ENCODE results near the gene LTO1. TPM values are rescaled to one million over a fixed set of nuclear protein-coding genes. Genes with fewer than 3 reads are reported as not detected.

LTO1 gene
- total RNA-seq, 1 experiment from 2014 or later = 37.5 TPM

DNA sequence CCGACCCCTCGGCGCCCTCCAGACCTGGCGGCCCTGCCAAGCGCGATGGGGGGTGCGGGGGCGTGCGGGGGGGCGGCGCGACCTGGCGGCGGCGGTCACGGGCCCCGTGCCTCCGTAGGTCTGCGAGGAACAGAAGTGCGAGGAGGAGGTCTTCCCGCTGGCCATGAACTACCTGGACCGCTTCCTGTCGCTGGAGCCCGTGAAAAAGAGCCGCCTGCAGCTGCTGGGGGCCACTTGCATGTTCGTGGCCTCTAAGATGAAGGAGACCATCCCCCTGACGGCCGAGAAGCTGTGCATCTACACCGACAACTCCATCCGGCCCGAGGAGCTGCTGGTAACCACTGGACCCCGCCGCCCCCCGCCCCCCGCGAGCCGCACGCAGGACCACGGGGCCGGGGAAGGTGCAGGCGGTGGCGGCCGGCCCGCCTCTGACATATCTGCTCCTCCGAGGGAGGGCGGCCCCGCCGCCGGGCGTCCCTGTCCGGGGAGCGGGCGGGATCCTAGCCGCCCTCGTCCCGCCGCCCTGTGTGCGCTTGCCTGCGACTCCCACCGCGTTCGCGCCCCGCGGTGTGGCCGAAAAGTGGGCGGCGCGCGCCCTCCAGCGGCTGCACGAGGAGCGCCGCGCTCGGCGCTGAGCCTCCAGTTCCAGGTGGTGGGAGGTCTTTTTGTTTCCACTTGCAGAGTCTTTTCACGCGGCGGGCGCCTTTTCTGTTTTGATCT lies 32.1 kb downstream of the LTO1 start:
- CTCF ChIA-PET = interaction anchor here (0.7 kb wide), 1 partner anchor 32 kb away, joined by 3 read pairs; no protein-coding TSS in a partner anchor
- intact Hi-C loops (cut with micrococcal nuclease) = loop anchor here (1.0 kb wide), 1 partner anchor 542 kb away; no protein-coding TSS in a partner anchor
- POLR2A ChIA-PET (ENCODE audit: unreplicated experiment) = interaction anchor here (0.6 kb wide), 1 partner anchor 17 kb away, joined by 7 read pairs; no protein-coding TSS in a partner anchor
- no peaks in the 10 kb centered on the region for H3K9me3 ChIP-seq (ENCODE audit: low read length)
- no peak overlapping the region for H2AFZ ChIP-seq (ENCODE audit: low read length)
- ATAC-seq (peak; percentile 6), DNase-seq (peak; percentile 85)
- peaks cover 90% of the 10 kb centered on the region for H3K79me2 ChIP-seq (ENCODE audit: low read length)
- peaks cover 19% of the 10 kb centered on the region for H3F3A ChIP-seq (ENCODE audit: low read length, unreplicated experiment)
- BruUV-seq (replicated peaks) = no TSS peak
- H3K27me3 ChIP-seq (ENCODE audit: low read length) = no peaks in the 10 kb centered on the region
- peak overlapping the region; percentile 97 for H3K9ac ChIP-seq (ENCODE audit: low read length)
- TF ChIP-seq, protein P1, sequence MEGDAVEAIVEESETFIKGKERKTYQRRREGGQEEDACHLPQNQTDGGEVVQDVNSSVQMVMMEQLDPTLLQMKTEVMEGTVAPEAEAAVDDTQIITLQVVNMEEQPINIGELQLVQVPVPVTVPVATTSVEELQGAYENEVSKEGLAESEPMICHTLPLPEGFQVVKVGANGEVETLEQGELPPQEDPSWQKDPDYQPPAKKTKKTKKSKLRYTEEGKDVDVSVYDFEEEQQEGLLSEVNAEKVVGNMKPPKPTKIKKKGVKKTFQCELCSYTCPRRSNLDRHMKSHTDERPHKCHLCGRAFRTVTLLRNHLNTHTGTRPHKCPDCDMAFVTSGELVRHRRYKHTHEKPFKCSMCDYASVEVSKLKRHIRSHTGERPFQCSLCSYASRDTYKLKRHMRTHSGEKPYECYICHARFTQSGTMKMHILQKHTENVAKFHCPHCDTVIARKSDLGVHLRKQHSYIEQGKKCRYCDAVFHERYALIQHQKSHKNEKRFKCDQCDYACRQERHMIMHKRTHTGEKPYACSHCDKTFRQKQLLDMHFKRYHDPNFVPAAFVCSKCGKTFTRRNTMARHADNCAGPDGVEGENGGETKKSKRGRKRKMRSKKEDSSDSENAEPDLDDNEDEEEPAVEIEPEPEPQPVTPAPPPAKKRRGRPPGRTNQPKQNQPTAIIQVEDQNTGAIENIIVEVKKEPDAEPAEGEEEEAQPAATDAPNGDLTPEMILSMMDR (conservative IDR thresholded peaks at IDR 0.05; ENCODE audit: low read depth, low read length) = peak; percentile 90
- TF ChIP-seq EZH2phosphoT487 (IDR thresholded peaks at IDR 0.05; ENCODE audit: borderline replicate concordance, low read length) = no peak
- no peak for TF ChIP-seq EZH2 (IDR thresholded peaks at IDR 0.05; ENCODE audit: low read length, unreplicated experiment)
- H3K36me3 ChIP-seq (ENCODE audit: low read depth, low read length) = peaks cover 53% of the 10 kb centered on the region
- peaks cover 66% of the 10 kb centered on the region for H4K20me1 ChIP-seq (ENCODE audit: low read length)
- H3K27ac ChIP-seq (ENCODE audit: low read length) = peak overlapping the region; percentile 84
- no peaks in the 10 kb centered on the region for H3K9me2 ChIP-seq (replicated peaks; ENCODE audit: low read length)
- peak overlapping the region; percentile 99 for H3K4me3 ChIP-seq (ENCODE audit: low read length)
- H3K4me1 ChIP-seq (ENCODE audit: insufficient read depth, low read length) = peaks cover 39% of the 10 kb centered on the region
- H3K4me2 ChIP-seq (ENCODE audit: low read length) = peak overlapping the region; percentile 96

DNA sequence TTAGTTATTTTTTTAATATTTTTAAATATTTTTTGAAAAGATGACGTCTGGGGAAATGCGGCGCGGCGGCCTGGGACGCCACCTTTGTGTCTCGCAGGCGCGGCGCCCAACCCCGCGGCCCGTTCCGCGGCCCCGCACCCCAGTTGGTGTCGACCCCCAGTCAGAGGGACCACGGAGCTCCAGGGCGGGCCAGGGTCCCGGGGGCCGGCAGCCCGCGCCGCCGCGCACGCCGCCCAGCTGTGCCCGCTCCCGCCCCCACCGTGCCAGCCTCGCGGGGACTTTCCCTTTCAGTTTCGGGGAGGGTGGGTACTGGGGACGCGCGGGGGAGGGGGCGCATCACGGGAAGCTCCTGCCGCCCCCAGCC lies 32.6 kb downstream of the LTO1 start:
- no peak for TF ChIP-seq EZH2 (IDR thresholded peaks at IDR 0.05; ENCODE audit: low read length, unreplicated experiment)
- TF ChIP-seq EZH2phosphoT487 (IDR thresholded peaks at IDR 0.05; ENCODE audit: borderline replicate concordance, low read length) = no peak
- TF ChIP-seq, protein P1 (conservative IDR thresholded peaks at IDR 0.05; ENCODE audit: low read depth, low read length) = no peak
- peaks cover 60% of the 10 kb centered on the region for H4K20me1 ChIP-seq (ENCODE audit: low read length)
- H3K9me2 ChIP-seq (replicated peaks; ENCODE audit: low read length) = no peaks in the 10 kb centered on the region
- CTCF ChIA-PET = interaction anchor here (0.7 kb wide), 1 partner anchor 32 kb away, joined by 3 read pairs; no protein-coding TSS in a partner anchor
- H3K27ac ChIP-seq (ENCODE audit: low read length) = peak overlapping the region; percentile 84
- DNase-seq = no peak
- BruUV-seq (replicated peaks) = no TSS peak
- H3K4me2 ChIP-seq (ENCODE audit: low read length) = peak overlapping the region; percentile 96
- H3K36me3 ChIP-seq (ENCODE audit: low read depth, low read length) = peaks cover 48% of the 10 kb centered on the region
- H3K9me3 ChIP-seq (ENCODE audit: low read length) = no peaks in the 10 kb centered on the region
- H3K79me2 ChIP-seq (ENCODE audit: low read length) = peaks cover 85% of the 10 kb centered on the region
- ATAC-seq = no peak
- peak overlapping the region; percentile 99 for H3K4me3 ChIP-seq (ENCODE audit: low read length)
- H3K9ac ChIP-seq (ENCODE audit: low read length) = peak overlapping the region; percentile 97
- H3K4me1 ChIP-seq (ENCODE audit: insufficient read depth, low read length) = peaks cover 39% of the 10 kb centered on the region
- POLR2A ChIA-PET (ENCODE audit: unreplicated experiment) = no interaction called here
- H3F3A ChIP-seq (ENCODE audit: low read length, unreplicated experiment) = peaks cover 13% of the 10 kb centered on the region
- no peaks in the 10 kb centered on the region for H3K27me3 ChIP-seq (ENCODE audit: low read length)
- intact Hi-C loops (cut with micrococcal nuclease) = no loop called here
- no peak overlapping the region for H2AFZ ChIP-seq (ENCODE audit: low read length)

Data from PC-3 (cell line).